ENCODE measurements around the gene FAM131B.

FAM131B gene

DNA sequence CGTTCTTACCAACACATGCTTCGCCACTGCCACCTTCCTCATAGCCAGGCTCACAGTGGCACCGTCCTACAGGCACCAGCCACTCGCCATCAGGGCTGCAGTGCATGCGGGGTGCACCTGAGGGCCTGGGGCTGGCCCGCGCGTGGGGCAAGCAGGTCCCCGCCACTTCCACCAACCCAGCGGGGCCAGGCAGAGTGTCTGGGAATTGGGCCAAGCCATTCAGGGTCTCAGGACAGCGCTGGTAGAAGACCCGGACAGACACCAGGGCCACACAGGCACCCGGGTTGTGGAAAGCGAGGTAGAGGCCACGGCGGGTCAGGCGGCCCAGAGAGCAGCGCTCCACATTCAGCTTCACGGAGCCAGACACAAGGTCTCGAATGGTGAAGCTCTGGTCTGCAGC is 37.1 kb upstream of the FAM131B start:
- Histone ChIP-seq H4K20me1 (ENCODE audit: insufficient read depth, low read length) (no peaks in the 10 kb centered on the region), H3K9me3 (ENCODE audit: insufficient read depth, low read length, severe bottlenecking) (no peaks in the 10 kb centered on the region), H3K4me3 (ENCODE audit: low read depth in 1 of 2, low read length in 2 of 2) (no peak overlapping the region), H3K27me3 (ENCODE audit: insufficient read depth, low read length, poor library complexity) (no peaks in the 10 kb centered on the region), H3K4me2 (ENCODE audit: insufficient read depth, low read length) (no peak overlapping the region), H2AFZ (ENCODE audit: low read depth, low read length) (no peak overlapping the region), H3K9ac (ENCODE audit: low read depth, low read length) (no peak overlapping the region), H3K27ac (ENCODE audit: low read length) (no peak overlapping the region), H3K36me3 (ENCODE audit: insufficient read depth, low read length) (no peaks in the 10 kb centered on the region), H3K79me2 (ENCODE audit: insufficient read depth, low read length) (no peaks in the 10 kb centered on the region), H3K4me1 (ENCODE audit: insufficient read depth, low read length) (no peaks in the 10 kb centered on the region)
- no peak for TF ChIP-seq EZH2 (IDR thresholded peaks at IDR 0.05; ENCODE audit: borderline replicate concordance, low read depth, low read length, severe bottlenecking)
- TF ChIP-seq, protein P1, sequence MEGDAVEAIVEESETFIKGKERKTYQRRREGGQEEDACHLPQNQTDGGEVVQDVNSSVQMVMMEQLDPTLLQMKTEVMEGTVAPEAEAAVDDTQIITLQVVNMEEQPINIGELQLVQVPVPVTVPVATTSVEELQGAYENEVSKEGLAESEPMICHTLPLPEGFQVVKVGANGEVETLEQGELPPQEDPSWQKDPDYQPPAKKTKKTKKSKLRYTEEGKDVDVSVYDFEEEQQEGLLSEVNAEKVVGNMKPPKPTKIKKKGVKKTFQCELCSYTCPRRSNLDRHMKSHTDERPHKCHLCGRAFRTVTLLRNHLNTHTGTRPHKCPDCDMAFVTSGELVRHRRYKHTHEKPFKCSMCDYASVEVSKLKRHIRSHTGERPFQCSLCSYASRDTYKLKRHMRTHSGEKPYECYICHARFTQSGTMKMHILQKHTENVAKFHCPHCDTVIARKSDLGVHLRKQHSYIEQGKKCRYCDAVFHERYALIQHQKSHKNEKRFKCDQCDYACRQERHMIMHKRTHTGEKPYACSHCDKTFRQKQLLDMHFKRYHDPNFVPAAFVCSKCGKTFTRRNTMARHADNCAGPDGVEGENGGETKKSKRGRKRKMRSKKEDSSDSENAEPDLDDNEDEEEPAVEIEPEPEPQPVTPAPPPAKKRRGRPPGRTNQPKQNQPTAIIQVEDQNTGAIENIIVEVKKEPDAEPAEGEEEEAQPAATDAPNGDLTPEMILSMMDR (IDR thresholded peaks at IDR 0.05; ENCODE audit: borderline replicate concordance, extremely low read depth, low read length, poor library complexity, severe bottlenecking): no peak
- ATAC-seq (ENCODE audit: insufficient read depth, low read depth) (no peak), DNase-seq (no peak)

DNA sequence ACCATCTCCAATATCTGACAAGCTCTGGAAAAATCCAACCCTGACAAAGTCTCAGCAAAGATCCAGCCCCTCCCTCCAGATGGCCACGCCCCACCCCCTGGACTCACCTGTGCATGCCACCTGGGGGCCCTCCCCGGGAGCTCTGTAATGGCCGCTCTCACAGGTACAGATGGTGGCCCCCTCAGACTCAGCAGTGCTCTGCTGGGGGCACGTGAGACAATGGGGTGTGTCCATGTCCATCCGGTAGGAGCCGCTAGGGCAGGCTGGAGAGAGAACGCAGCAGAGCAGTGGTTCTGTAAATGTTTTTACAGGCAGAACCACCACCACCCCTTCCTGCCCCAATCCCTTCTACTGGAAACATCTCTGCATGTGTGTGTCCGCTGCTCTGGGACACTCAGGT is 36.6 kb upstream of the FAM131B start:
- DNase-seq (no peak), ATAC-seq (ENCODE audit: insufficient read depth, low read depth) (no peak)
- Histone ChIP-seq H2AFZ (ENCODE audit: low read depth, low read length) (no peak overlapping the region), H3K27me3 (ENCODE audit: insufficient read depth, low read length, poor library complexity) (no peaks in the 10 kb centered on the region), H3K27ac (ENCODE audit: low read length) (no peak overlapping the region), H3K79me2 (ENCODE audit: insufficient read depth, low read length) (no peaks in the 10 kb centered on the region), H3K4me2 (ENCODE audit: insufficient read depth, low read length) (no peak overlapping the region), H3K4me1 (ENCODE audit: insufficient read depth, low read length) (no peaks in the 10 kb centered on the region), H3K4me3 (ENCODE audit: low read depth in 1 of 2, low read length in 2 of 2) (no peak overlapping the region), H3K9ac (ENCODE audit: low read depth, low read length) (no peak overlapping the region), H3K36me3 (ENCODE audit: insufficient read depth, low read length) (no peaks in the 10 kb centered on the region), H3K9me3 (ENCODE audit: insufficient read depth, low read length, severe bottlenecking) (no peaks in the 10 kb centered on the region), H4K20me1 (ENCODE audit: insufficient read depth, low read length) (no peaks in the 10 kb centered on the region)
- no peak for TF ChIP-seq EZH2 (IDR thresholded peaks at IDR 0.05; ENCODE audit: borderline replicate concordance, low read depth, low read length, severe bottlenecking)

DNA sequence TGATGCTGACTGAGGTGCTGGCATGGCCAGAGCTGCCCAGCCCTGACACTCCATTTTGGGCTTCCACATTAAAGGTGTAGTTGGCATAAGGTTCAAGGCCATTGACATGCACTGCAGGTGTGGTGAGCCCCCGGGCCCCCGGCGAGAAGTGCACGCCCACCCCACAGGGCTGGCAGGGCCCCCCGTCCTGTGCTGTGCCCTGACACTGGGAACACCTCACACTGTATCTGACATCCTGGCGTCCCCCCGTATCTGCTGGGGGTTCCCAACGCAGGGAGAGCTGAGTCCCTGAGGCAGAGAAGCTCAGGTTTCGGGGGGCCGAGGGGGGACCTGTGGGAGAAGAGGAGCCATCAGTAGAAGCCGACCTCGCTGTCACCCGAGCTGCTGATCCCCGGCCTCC is 36.1 kb upstream of the FAM131B start:
- Histone ChIP-seq H2AFZ (ENCODE audit: low read depth, low read length) (no peak overlapping the region), H3K9me3 (ENCODE audit: insufficient read depth, low read length, severe bottlenecking) (no peaks in the 10 kb centered on the region), H3K27me3 (ENCODE audit: insufficient read depth, low read length, poor library complexity) (no peaks in the 10 kb centered on the region), H3K4me2 (ENCODE audit: insufficient read depth, low read length) (no peak overlapping the region), H3K4me1 (ENCODE audit: insufficient read depth, low read length) (no peaks in the 10 kb centered on the region), H3K4me3 (ENCODE audit: low read depth in 1 of 2, low read length in 2 of 2) (no peak overlapping the region), H3K36me3 (ENCODE audit: insufficient read depth, low read length) (no peaks in the 10 kb centered on the region), H3K9ac (ENCODE audit: low read depth, low read length) (no peak overlapping the region), H3K79me2 (ENCODE audit: insufficient read depth, low read length) (no peaks in the 10 kb centered on the region), H3K27ac (ENCODE audit: low read length) (no peak overlapping the region), H4K20me1 (ENCODE audit: insufficient read depth, low read length) (no peaks in the 10 kb centered on the region)
- TF ChIP-seq EZH2 (IDR thresholded peaks at IDR 0.05; ENCODE audit: borderline replicate concordance, low read depth, low read length, severe bottlenecking): no peak
- no peak for ATAC-seq (ENCODE audit: insufficient read depth, low read depth)
- no peak for DNase-seq

DNA sequence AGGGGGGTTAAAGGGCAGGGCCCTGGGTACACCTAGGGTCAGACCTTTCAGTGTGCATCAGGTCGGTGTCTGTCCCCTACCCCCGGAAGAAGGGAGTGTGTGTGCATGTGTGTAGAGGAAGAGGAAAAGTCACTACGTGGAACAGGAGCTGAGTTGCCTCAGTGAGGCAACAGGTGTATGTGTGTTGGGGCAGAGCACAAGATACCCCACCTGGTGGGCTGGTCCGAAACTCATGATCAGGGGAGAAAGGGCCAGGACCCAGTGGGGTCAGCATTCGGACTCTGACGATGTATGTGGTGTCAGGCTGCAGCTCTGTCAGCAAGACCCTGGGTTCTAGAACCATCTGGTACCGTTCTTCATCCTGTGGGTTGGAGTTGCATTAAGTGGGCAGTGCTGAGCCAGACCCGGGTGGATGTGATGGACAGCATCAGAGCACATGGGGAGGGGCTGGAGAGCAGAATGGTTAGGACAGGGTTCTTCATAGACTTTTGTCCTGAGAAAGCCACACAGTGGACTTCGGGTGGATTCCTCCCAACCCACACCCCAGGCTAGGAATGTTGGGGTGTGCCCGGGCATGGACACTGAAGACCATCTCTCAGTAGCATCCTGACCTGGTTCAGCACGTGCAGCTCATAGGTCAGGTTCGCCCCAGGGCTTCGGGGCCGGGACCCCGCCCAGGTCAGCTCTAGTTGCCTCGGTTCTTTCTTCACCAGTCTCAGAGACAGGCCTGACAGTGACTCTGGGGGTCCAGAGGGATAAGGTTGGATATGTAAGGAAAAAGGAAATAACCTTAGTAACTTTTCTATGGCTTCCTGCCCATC is 35.4 kb upstream of the FAM131B start:
- Histone ChIP-seq H3K79me2 (ENCODE audit: insufficient read depth, low read length) (no peaks in the 10 kb centered on the region), H2AFZ (ENCODE audit: low read depth, low read length) (no peak overlapping the region), H4K20me1 (ENCODE audit: insufficient read depth, low read length) (no peaks in the 10 kb centered on the region), H3K36me3 (ENCODE audit: insufficient read depth, low read length) (no peaks in the 10 kb centered on the region), H3K9me3 (ENCODE audit: insufficient read depth, low read length, severe bottlenecking) (no peaks in the 10 kb centered on the region), H3K4me3 (ENCODE audit: low read depth in 1 of 2, low read length in 2 of 2) (no peak overlapping the region), H3K9ac (ENCODE audit: low read depth, low read length) (no peak overlapping the region), H3K27me3 (ENCODE audit: insufficient read depth, low read length, poor library complexity) (no peaks in the 10 kb centered on the region), H3K27ac (ENCODE audit: low read length) (no peak overlapping the region), H3K4me1 (ENCODE audit: insufficient read depth, low read length) (no peaks in the 10 kb centered on the region), H3K4me2 (ENCODE audit: insufficient read depth, low read length) (no peak overlapping the region)
- DNase-seq (no peak), ATAC-seq (ENCODE audit: insufficient read depth, low read depth) (no peak)
- TF ChIP-seq EZH2 (IDR thresholded peaks at IDR 0.05; ENCODE audit: borderline replicate concordance, low read depth, low read length, severe bottlenecking): no peak
- TF ChIP-seq, protein P1 (IDR thresholded peaks at IDR 0.05; ENCODE audit: borderline replicate concordance, extremely low read depth, low read length, poor library complexity, severe bottlenecking): no peak

Data from DND-41 (cell line).